ENCODE measurements around the gene GXYLT2. TPM values are rescaled to one million over a fixed set of nuclear protein-coding genes. Genes with fewer than 3 reads are reported as not detected.
A peak's percentile ranks its signal among the peaks of the same experiment; 100 is the strongest.

Gene GXYLT2
- total RNA-seq, 3 donors from 2014 or later (not counting 1 experiment from before 2014, with no cell fraction given), result not detected

- no peaks in the 10 kb centered on the region for H3K27me3 ChIP-seq (ENCODE audit: control insufficient read depth, insufficient read depth, low read length)
- Mint-ChIP-seq H3K4me3 (no peak overlapping the region), H3K27ac (no peak overlapping the region), H3K4me1 (no peaks in the 10 kb centered on the region), H3K27me3 (ENCODE audit: low read depth in 2 of 2) (peaks cover 11 to 24% of the 10 kb centered on the region in 2 donors), H3K9me3 (no peaks in the 10 kb centered on the region), H3K36me3 (no peaks in the 10 kb centered on the region)
- intact Hi-C loops (cut with micrococcal nuclease), result no loop called here
- WGBS (ENCODE audit: insufficient coverage), result 69% methylated on average over 3 of the region's 5 CpGs
- no peaks in the 10 kb centered on the region for H3K4me1 ChIP-seq (ENCODE audit: control insufficient read depth, insufficient read depth, low read length)
- H3K27ac ChIP-seq (ENCODE audit: low read length), result no peak overlapping the region
- ATAC-seq, result peak in 2 of 3 donors; percentile 42 to 43
- H3K9me3 ChIP-seq (ENCODE audit: control insufficient read depth, insufficient read depth, low read length), result no peaks in the 10 kb centered on the region
- no peaks in the 10 kb centered on the region for H3K36me3 ChIP-seq (ENCODE audit: control insufficient read depth, insufficient read depth, low read length)
- peak in 1 of 2 donors; percentile 27 for DNase-seq
- no peak for TF ChIP-seq CTCF (IDR thresholded peaks at IDR 0.05)
- H3K4me3 ChIP-seq (ENCODE audit: low read length), result no peak overlapping the region
Observed at GRCh38 chr3:72977060-72977808, 89.4 kb downstream of the GXYLT2 start.

GRCh38 chr3:72982609-72983366, 94.9 kb downstream of the GXYLT2 start:
- no peaks in the 10 kb centered on the region for H3K4me1 Mint-ChIP-seq
- peaks cover 3% of the 10 kb centered on the region for H3K9me3 ChIP-seq (ENCODE audit: control insufficient read depth, insufficient read depth, low read length)
- peaks cover 15 to 24% of the 10 kb centered on the region in 2 donors for H3K27me3 Mint-ChIP-seq (ENCODE audit: low read depth in 2 of 2)
- 64% methylated on average over 3 of the region's 3 CpGs for WGBS (ENCODE audit: insufficient coverage)
- H3K9me3 Mint-ChIP-seq, result peaks cover 0 to 2% of the 10 kb centered on the region in 2 donors
- TF ChIP-seq CTCF (IDR thresholded peaks at IDR 0.05), result no peak
- no peaks in the 10 kb centered on the region for H3K27me3 ChIP-seq (ENCODE audit: control insufficient read depth, insufficient read depth, low read length)
- no peaks in the 10 kb centered on the region for H3K36me3 ChIP-seq (ENCODE audit: control insufficient read depth, insufficient read depth, low read length)
- no peaks in the 10 kb centered on the region for H3K4me1 ChIP-seq (ENCODE audit: control insufficient read depth, insufficient read depth, low read length)
- DNase-seq (no peak), ATAC-seq (no peak)
- H3K27ac Mint-ChIP-seq, result no peak overlapping the region
- no peaks in the 10 kb centered on the region for H3K36me3 Mint-ChIP-seq
- intact Hi-C loops (cut with micrococcal nuclease), result no loop called here
- H3K27ac ChIP-seq (ENCODE audit: low read length), result no peak overlapping the region
- H3K4me3 Mint-ChIP-seq, result no peak overlapping the region
- no peak overlapping the region for H3K4me3 ChIP-seq (ENCODE audit: low read length)

GRCh38 chr3:72985576-72985975, 97.7 kb downstream of the GXYLT2 start:
- H3K27ac Mint-ChIP-seq, result no peak overlapping the region
- no peak overlapping the region for H3K4me3 ChIP-seq (ENCODE audit: low read length)
- no peak overlapping the region for H3K4me3 Mint-ChIP-seq
- no peak overlapping the region for H3K27ac ChIP-seq (ENCODE audit: low read length)
- no peak for DNase-seq
- no peaks in the 10 kb centered on the region for H3K36me3 ChIP-seq (ENCODE audit: control insufficient read depth, insufficient read depth, low read length)
- H3K27me3 Mint-ChIP-seq (ENCODE audit: low read depth in 2 of 2), result peaks cover 9 to 14% of the 10 kb centered on the region in 2 donors
- no peaks in the 10 kb centered on the region for H3K4me1 Mint-ChIP-seq
- ATAC-seq, result no peak
- no peaks in the 10 kb centered on the region for H3K4me1 ChIP-seq (ENCODE audit: control insufficient read depth, insufficient read depth, low read length)
- no peak for TF ChIP-seq CTCF (IDR thresholded peaks at IDR 0.05)
- H3K9me3 ChIP-seq (ENCODE audit: control insufficient read depth, insufficient read depth, low read length), result peaks cover 3% of the 10 kb centered on the region
- no CpG with 5 or more reads among the region's 1 CpG for WGBS (ENCODE audit: insufficient coverage)
- H3K27me3 ChIP-seq (ENCODE audit: control insufficient read depth, insufficient read depth, low read length), result no peaks in the 10 kb centered on the region
- peaks cover 0 to 2% of the 10 kb centered on the region in 2 donors for H3K9me3 Mint-ChIP-seq
- intact Hi-C loops (cut with micrococcal nuclease), result no loop called here
- no peaks in the 10 kb centered on the region for H3K36me3 Mint-ChIP-seq
